ENCODE data around the gene LANCL1.

The LANCL1 gene

DNA sequence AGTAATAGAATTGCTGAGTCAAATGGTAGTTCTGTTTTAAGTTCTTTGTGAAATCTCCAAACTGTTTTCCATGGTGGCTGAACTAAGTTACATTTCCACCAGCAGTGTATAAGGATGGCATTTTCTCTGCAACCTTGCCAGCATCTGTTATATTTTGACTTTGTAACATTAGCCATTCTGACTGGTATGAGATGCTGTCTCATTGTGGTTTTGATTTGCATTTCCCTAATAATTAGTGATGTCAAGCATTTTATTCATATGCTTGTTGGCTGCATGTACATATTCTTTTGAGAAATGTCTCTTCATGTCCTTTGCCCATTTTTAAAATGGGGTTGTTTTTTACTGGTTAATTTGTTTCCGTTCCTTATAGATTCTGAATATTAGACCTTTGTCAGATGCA, 63.9 kb downstream of the LANCL1 start:
- Histone ChIP-seq H3K36me3 (ENCODE audit: control insufficient read depth, insufficient read depth, low read length) (no peaks in the 10 kb centered on the region), H3K4me3 (replicated peaks; ENCODE audit: low read depth, low read length) (no peak overlapping the region), H3K27me3 (replicated peaks; ENCODE audit: control insufficient read depth, insufficient read depth, low read length) (no peaks in the 10 kb centered on the region)
- TF ChIP-seq, protein P1, sequence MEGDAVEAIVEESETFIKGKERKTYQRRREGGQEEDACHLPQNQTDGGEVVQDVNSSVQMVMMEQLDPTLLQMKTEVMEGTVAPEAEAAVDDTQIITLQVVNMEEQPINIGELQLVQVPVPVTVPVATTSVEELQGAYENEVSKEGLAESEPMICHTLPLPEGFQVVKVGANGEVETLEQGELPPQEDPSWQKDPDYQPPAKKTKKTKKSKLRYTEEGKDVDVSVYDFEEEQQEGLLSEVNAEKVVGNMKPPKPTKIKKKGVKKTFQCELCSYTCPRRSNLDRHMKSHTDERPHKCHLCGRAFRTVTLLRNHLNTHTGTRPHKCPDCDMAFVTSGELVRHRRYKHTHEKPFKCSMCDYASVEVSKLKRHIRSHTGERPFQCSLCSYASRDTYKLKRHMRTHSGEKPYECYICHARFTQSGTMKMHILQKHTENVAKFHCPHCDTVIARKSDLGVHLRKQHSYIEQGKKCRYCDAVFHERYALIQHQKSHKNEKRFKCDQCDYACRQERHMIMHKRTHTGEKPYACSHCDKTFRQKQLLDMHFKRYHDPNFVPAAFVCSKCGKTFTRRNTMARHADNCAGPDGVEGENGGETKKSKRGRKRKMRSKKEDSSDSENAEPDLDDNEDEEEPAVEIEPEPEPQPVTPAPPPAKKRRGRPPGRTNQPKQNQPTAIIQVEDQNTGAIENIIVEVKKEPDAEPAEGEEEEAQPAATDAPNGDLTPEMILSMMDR (IDR thresholded peaks at IDR 0.05; ENCODE audit: insufficient read depth, low read length, poor library complexity, severe bottlenecking) = no peak
- no peak for DNase-seq (ENCODE audit: extremely low read depth, insufficient read length)

DNA sequence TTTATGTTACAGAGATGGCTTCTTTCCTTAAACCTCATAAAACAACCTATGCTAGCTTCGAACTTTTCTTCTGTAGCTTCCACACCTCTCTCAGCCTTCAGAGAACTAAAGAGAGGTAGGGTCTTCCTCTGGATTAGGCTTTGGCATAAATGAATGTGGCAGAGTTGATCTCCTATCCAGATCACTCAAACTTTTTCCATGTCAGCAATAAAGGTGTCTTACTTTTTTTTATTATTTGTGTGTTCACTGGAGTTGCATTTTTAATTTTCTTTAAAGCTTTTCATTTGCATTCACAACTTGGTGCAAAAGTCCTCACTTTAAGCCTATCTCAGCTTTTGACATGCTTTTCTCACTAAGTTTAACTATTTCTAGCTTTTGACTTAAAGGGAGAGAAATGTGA, 66.0 kb downstream of the LANCL1 start:
- H3K4me3 ChIP-seq (replicated peaks; ENCODE audit: low read depth, low read length) = no peak overlapping the region
- no peak for DNase-seq (ENCODE audit: extremely low read depth, insufficient read length)
- H3K27me3 ChIP-seq (replicated peaks; ENCODE audit: control insufficient read depth, insufficient read depth, low read length) = no peaks in the 10 kb centered on the region
- H3K36me3 ChIP-seq (ENCODE audit: control insufficient read depth, insufficient read depth, low read length) = no peaks in the 10 kb centered on the region
- TF ChIP-seq, protein P1 (IDR thresholded peaks at IDR 0.05; ENCODE audit: insufficient read depth, low read length, poor library complexity, severe bottlenecking) = no peak

DNA sequence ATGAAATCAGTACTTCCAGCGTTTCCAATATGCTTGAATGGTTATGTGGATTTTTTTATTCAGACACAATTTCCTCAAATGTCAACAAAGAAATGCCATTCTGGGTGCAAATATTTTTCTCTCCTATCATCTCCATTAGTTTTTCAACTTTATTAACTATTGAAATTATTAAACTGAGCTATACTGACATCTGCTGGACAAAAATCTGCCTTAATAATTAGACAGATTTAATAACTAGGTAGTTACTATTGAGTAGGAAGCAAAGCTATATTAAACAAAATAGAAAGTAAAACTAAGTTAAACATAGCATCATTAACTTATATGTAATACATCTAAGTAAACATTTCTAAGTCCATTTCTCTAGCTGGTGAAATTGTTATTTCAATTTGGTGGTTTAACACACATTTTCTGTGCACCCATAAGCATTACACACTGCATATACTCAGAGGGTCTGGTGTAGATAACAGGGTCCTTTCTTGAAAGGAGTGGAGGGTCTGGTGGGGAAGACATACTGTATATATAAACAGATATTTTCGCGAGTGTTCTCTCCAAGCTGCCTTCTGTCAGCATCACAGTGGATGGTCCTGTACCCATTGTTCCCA, 77.0 kb downstream of the LANCL1 start:
- Histone ChIP-seq H3K4me3 (replicated peaks; ENCODE audit: low read depth, low read length) (no peak overlapping the region), H3K36me3 (ENCODE audit: control insufficient read depth, insufficient read depth, low read length) (no peaks in the 10 kb centered on the region), H3K27me3 (replicated peaks; ENCODE audit: control insufficient read depth, insufficient read depth, low read length) (no peaks in the 10 kb centered on the region)
- TF ChIP-seq, protein P1 (IDR thresholded peaks at IDR 0.05; ENCODE audit: insufficient read depth, low read length, poor library complexity, severe bottlenecking) = no peak
- no peak for DNase-seq (ENCODE audit: extremely low read depth, insufficient read length)

DNA sequence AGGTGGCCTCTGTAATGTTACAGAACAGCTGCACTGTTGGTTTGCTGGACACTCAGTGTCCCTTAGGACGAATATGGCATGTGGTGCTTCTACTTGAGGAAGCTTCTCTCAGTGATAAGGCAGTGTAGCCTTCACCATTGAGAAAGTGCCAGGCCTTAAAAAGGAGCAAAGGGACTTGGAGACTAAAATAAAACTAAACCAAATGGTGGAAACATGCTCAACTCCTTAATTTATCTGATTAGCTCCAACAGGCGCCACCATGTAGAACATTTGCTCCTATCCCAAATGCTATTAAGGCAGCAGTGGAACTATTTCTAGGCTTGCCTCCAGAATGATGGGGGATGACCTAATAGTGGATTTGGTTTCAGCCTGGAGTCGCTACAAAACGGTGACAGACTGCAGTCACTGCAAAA, 84.1 kb downstream of the LANCL1 start:
- Histone ChIP-seq H3K27me3 (replicated peaks; ENCODE audit: control insufficient read depth, insufficient read depth, low read length) (no peaks in the 10 kb centered on the region; the same call in 1 of the 2 replicates), H3K4me3 (replicated peaks; ENCODE audit: low read depth, low read length) (no peak overlapping the region), H3K36me3 (ENCODE audit: control insufficient read depth, insufficient read depth, low read length) (no peaks in the 10 kb centered on the region)
- TF ChIP-seq, protein P1 (IDR thresholded peaks at IDR 0.05; ENCODE audit: insufficient read depth, low read length, poor library complexity, severe bottlenecking) = no peak
- no peak for DNase-seq (ENCODE audit: extremely low read depth, insufficient read length)

DNA sequence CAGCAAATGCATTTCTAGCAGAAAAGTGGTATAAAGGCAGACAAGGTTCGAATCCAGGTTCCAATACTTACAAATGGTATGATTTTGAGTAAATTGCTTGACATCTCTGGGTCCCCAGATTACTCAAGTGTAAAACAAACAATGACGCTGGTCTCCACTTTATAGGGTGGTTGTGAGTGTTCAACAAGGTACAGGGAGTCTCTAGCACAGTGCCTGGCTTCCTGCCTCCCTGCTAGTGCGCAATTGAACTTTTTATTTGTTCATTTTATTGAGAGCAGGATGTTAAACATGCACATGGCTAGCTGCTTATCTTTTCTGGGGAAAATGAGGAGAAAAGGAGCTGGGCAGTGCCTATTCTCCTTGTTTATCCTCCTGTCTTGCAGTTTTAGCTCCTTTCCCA, 86.7 kb downstream of the LANCL1 start:
- no peak for DNase-seq (ENCODE audit: extremely low read depth, insufficient read length)
- no peak overlapping the region for H3K4me3 ChIP-seq (replicated peaks; ENCODE audit: low read depth, low read length)
- no peaks in the 10 kb centered on the region; the same call in 1 of the 2 replicates for H3K27me3 ChIP-seq (replicated peaks; ENCODE audit: control insufficient read depth, insufficient read depth, low read length)
- TF ChIP-seq, protein P1 (IDR thresholded peaks at IDR 0.05; ENCODE audit: insufficient read depth, low read length, poor library complexity, severe bottlenecking) = no peak
- no peaks in the 10 kb centered on the region for H3K36me3 ChIP-seq (ENCODE audit: control insufficient read depth, insufficient read depth, low read length)

DNA sequence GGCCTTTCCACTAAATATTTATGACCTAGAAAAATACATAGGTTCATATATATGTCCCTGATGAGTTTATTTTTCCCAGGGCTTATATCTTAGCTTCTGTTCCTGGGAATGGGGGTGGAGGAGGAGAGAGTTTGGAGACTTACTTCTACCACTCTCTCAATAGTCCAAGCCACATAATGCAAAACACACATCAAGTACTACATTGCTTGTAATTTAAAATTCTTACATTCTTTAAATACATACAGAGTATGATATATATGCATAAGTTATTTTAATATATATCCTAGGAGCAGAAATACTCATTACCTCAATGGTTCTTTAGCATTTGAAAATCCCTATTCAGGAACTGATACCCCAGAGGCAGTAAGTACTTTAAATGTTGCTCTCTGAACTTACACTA, 88.4 kb downstream of the LANCL1 start:
- Histone ChIP-seq H3K27me3 (replicated peaks; ENCODE audit: control insufficient read depth, insufficient read depth, low read length) (no peaks in the 10 kb centered on the region; the same call in 1 of the 2 replicates), H3K36me3 (ENCODE audit: control insufficient read depth, insufficient read depth, low read length) (no peaks in the 10 kb centered on the region), H3K4me3 (replicated peaks; ENCODE audit: low read depth, low read length) (no peak overlapping the region)
- TF ChIP-seq, protein P1 (IDR thresholded peaks at IDR 0.05; ENCODE audit: insufficient read depth, low read length, poor library complexity, severe bottlenecking) = no peak
- no peak for DNase-seq (ENCODE audit: extremely low read depth, insufficient read length)

Measured in GM06990 (cell line).